HK-2 (cell line): ENCODE data around the gene GTF2I.
"Not testable (repeated sequence)": the region's sequence is repeated elsewhere in the genome, so short reads cannot be mapped to it uniquely, and the experiment has no call there.

Experiments used
- DNase-seq: peaks from one replicate; pipeline ENCODE4 v3.0.0-alpha.2; 2018; ENCODE audit not compliant: unreplicated experiment

Gene GTF2I

GRCh38 chr7:74656837-74657691, 454 bp upstream of the GTF2I start:
- DNase-seq = peak; percentile 99

DNA sequence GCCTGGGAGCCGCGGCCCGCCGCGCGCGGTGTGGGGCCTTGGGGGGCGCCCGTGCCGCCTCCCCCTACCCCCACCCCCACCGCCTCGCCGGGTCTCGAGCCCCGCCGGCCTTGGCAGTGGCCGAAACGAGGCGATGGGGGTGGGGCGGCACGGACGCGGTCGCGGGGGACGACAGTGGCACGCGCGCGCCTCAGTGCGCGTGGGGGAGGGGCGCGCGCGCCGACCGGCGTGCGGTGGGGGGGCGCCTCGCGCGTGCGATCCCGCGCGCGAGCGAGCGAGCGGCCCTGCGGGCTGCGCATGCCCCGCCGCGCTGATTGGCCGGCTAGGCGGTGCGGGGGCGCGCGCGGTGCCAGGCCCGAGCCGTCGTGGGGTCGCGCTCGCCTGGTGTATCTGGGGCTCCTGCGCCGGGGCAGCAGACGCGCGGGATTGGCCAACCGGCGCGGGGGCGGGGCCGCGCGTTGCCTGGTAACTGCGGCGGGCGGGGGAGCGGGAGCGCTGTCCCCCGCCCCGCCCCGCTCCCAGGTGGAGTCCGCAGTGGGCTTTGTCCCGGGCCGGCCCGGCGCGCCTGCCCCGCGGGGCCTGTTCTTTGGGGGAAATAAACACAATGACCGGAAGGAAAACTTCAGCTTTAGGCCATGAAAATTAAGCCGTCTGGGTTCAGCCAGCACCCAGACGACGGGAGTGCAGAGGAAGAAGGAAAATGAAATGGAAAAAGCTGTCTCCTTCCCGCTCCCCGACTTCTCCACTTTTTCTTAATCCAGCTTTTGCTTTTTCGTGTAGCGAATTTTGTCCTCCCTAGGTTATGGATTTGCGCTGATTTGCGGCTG, 873 bp downstream of the GTF2I start:
- peak; percentile 92 for DNase-seq

GRCh38 chr7:74660202-74660601, 2.7 kb downstream of the GTF2I start:
- not testable (repeated sequence) for DNase-seq

GRCh38 chr7:74661836-74662794, 4.6 kb downstream of the GTF2I start:
- DNase-seq = peak; percentile 26

DNA sequence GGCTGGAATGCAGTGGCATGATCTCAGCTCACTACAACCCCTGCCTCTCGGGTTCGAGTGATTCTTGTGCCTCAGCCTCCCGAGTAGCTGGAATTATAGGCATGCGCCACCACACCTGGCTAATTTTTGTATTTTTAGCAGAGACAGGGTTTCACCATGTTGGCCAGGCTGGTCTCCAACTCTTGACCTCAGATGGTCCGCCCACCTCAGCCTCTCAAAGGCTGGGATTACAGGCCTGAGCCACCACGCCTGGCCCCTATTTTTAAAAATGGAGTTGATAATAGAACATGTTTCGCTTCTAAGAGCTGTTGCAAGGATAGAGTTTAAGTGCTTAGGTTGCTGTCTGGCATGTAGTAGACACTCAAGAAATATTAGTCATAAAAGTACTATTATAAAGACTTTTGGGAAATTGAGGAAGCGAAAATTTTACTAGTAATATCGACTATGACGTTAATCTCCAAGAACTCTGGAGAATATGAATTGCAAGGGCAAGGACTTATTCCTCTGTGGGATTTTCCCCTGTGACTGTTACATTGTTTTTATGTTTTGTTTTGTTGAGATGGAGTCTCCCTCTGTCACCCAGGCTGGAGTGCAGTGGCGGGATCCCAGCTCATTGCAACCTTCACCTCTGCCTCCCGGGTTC, 7.9 kb downstream of the GTF2I start:
- no peak for DNase-seq

DNA sequence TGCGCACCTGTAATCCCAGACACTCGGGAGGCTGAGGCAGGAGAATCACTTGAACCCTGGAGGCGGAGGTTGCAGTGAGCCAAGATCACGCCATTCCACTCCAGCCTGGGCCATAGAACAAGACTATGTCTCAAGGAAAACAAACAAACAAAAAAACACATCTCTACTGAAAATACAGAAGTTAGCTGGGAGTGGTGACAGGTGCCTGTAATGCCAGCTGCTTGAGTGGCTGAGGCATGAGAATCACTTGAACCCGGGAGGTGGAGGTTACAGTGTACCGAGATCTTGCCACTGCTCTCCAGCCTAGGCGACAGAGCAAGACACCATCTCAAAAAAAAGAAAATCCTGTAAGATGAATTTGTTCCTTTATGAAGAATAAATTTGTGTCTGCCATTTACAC, 9.5 kb downstream of the GTF2I start:
- not testable (repeated sequence) for DNase-seq

GRCh38 chr7:74667520-74667919, 10.0 kb downstream of the GTF2I start:
- not testable (repeated sequence) for DNase-seq

DNA sequence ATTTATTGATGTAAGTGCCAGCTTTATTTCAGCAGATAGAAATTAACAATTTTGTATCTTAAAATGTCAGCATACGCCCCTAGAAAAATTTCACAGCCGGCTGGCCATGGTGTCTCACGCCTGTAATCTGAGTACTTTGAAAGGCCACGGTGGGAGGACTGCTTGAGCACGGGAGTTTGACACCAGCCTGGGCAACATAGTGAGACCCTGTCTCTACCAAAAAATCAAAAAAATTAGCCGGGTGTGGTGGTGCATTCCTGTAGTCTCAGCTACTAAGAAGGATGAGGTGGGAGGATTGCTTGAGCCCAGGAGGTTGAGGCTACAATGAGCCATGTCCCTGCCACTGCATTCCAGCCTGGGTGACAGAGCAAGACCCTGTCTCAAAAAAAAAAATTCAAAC, 14.1 kb downstream of the GTF2I start:
- no peak for DNase-seq

GRCh38 chr7:74672343-74672915, 14.9 kb downstream of the GTF2I start:
- DNase-seq = no peak

- no peak for DNase-seq
Observed at GRCh38 chr7:74674166-74674565, 16.6 kb downstream of the GTF2I start.

DNA sequence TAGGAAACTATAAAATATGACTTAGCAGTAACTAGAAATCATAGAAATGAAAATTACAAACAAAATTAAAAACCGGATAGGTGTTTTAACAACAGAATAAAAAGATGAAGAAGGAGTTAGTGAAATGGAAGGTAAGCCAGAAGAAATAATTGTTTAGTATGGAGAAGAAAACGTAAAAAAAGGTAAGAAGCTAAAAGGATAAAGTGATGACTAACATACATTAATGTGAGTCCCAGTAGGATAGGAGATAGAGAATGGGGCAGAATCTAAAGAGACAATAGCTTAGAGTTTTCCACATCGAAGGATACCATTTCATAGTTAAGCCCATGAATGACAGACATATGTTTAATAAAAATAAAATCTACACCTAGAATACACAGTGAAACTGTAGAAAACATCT, 25.3 kb downstream of the GTF2I start:
- DNase-seq = no peak

DNA sequence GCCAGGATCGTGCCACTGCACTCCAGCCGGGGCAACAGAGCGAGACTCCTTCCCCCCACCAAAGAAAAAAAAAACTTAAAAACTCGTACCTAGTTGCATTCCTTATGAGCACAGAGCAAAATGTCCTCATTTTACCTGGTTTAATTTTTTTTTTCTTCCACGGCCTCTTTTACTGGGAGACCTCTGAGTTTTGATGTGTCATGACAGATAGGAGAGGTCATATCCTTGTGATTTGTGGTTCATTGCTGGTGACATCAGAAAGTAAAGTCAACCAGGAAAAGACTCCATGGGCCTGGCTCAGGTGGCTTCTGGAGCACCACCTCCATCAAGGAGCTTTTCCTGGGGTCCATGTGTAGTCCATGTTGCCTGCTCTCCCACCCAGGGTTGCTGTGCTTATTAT, 26.3 kb downstream of the GTF2I start:
- DNase-seq = no peak

DNA sequence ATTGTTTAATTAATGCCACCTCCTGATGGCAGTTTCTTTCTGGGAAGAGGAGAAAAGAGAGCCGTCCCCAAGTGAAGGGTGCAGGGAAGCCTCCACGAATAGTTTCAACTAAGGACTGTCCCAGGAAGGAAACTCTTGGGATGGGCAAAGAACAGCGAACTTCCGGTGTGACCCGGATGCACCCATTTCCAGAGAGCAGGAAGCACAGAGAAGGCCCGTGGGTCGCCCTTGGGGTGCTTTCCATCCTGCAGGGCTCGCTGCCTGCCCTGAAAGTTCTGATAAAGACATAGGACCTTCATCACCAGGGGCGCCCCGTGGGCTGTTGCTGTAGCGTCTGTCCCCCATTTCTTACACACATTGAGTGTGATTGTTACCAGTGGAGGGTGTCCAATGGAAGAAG, 27.0 kb downstream of the GTF2I start:
- DNase-seq = no peak

DNA sequence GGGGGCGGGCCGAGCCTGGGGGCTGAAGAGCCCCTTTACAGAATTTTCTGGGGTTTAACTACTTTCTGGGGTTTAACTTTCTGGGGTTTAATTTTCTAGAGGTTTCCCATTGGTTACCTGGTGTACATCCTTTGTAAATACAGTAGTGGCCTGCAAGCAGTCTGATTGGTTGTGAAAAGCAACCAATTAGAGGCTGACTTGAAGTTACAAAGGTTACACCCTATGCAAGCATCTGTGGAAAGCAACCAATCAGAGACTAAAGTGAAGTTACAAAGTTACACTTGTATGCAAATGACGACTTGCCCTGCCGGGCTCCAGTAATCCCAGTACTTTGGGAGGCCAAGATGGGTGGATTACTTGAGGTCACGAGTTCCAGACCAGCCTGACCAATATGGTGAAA, 27.4 kb downstream of the GTF2I start:
- DNase-seq = no peak

GRCh38 chr7:74690474-74690873, 33.0 kb downstream of the GTF2I start:
- no peak for DNase-seq

DNA sequence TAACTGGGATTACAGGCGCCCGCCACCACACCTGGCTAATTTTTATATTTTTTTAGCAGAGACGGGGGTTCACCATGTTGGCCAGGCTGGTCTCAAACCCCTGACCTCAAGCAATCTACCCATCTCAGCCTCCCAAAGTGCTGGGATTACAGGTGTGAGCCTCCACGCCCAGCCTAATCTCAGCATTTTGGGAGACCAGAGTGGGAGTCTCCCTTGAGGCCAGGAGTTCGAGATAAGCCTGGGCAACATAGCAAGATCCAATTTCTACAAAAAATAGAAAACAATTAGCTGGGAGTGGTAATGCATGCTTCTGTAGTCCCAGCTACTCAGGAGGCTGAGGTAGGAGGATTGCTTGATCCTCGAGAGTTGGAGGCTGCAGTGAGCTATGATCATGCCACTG, 46.9 kb downstream of the GTF2I start:
- not testable (repeated sequence) for DNase-seq

- DNase-seq = no peak
Observed at GRCh38 chr7:74707238-74707637, 49.7 kb downstream of the GTF2I start.

DNA sequence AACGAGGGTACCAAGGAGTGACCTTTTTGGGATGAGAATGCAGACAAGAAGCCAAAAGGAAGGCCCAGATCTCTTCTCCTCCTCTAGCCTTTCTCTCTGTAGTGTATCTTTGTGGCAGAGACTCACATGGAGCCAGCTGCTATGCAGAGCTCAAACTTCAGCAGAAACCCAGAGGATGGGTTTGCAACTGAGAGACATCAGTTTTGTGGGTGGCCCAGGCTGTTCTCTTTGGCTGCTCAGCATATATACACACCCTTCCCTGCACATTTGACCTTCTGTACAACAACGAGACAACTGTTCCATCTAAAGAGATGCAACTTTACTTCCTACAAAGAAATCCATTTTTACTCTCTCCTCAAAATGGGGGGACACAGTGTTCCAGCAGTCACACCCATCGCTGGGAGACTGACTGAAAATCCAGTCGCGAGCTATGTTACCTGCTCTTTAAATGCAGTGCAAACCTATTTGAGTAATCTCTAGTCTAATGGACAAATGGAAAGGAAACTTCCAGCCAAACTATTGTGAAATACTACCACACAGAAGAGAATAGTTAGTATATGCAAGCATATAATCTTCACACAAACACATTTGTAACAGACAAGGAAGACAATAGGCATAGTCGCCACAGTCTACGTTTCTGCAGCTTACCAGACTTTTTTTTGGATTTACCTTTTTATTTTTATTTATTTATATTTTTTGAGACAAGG, 51.2 kb downstream of the GTF2I start:
- no peak for DNase-seq

- no peak for DNase-seq
Observed at GRCh38 chr7:74709880-74710671, 52.6 kb downstream of the GTF2I start.
